ENCODE results near the gene FER.

- no peak for TF ChIP-seq CTCF (IDR thresholded peaks at IDR 0.05; ENCODE audit: poor library complexity, severe bottlenecking)
- no peak for TF ChIP-seq REST (IDR thresholded peaks at IDR 0.05; ENCODE audit: borderline replicate concordance)
- TF ChIP-seq MXI1 (conservative IDR thresholded peaks at IDR 0.05; ENCODE audit: poor library complexity, severe bottlenecking) = no peak
- no peak for TF ChIP-seq RAD21 (conservative IDR thresholded peaks at IDR 0.05)
- no peak for TF ChIP-seq EZH2 (IDR thresholded peaks at IDR 0.05; ENCODE audit: borderline replicate concordance, insufficient read depth, low read length, poor library complexity, severe bottlenecking)
These were observed 330.8 kb downstream of the FER start for GRCh38 chr5:109078448-109078847.
